K562 (cell line): ENCODE data around the gene SCYL3. TPM values are rescaled to one million over a fixed set of nuclear protein-coding genes. Genes with fewer than 3 reads are reported as not detected.
A peak's percentile ranks its signal among the peaks of the same experiment; 100 is the strongest.

Experiments
- ATF3 ChIP-seq, 2 experiments: fragments of 450-650 bp in 1 of 2; sonication (generic) in 1 of 2; formaldehyde crosslinking in 1 of 2; IDR thresholded peaks in 1 of 2; conservative IDR thresholded peaks in 1 of 2; 2 replicates each; pipeline versions ENCODE4 v1.6.1 to v1.8.1; 2016 to 2023; ENCODE audit warnings: mild to moderate bottlenecking in 2 of 2, moderate library complexity in 2 of 2, inconsistent platforms in 1 of 2, missing genetic modification reagents in 1 of 2
- CEBPZ ChIP-seq: fragments of 150-350 bp; IDR thresholded peaks from 2 replicates; pipeline ENCODE4 v1.6.1; 2014; ENCODE audit warnings: low read depth, mild to moderate bottlenecking, low read length, borderline replicate concordance
- HEY1 ChIP-seq: fragments of 250-450 bp; sonication (Bioruptor Pico); IDR thresholded peaks from 2 replicates; pipeline ENCODE4 v1.5.0; 2020; ENCODE audit warnings: mild to moderate bottlenecking, moderate library complexity, borderline replicate concordance
- KDM1A ChIP-seq, 2 experiments: fragments of 450-650 bp; IDR thresholded peaks; 2 replicates each; pipeline ENCODE4 v1.6.1; 2016; ENCODE audit warnings: mild to moderate bottlenecking in 2 of 2
- MNT ChIP-seq, 2 experiments: fragments of 450-650 bp; conservative IDR thresholded peaks; 2 replicates each; pipeline ENCODE4 v1.6.1; 2017; ENCODE audit warnings: mild to moderate bottlenecking in 2 of 2, moderate library complexity in 2 of 2
- SMAD2 ChIP-seq: fragments of 150-350 bp; IDR thresholded peaks from 2 replicates; pipeline ENCODE4 v1.6.1; 2014; ENCODE audit warnings: low read depth, mild to moderate bottlenecking, low read length
- SP1 ChIP-seq: sonication (generic); formaldehyde crosslinking; IDR thresholded peaks from 2 replicates; pipeline ENCODE4 v1.8.1; 2022; ENCODE audit warnings: mild to moderate bottlenecking, missing genetic modification reagents
- SRSF7 ChIP-seq: fragments of 200-400 bp; formaldehyde crosslinking; optimal IDR thresholded peaks from 2 replicates; pipeline ENCODE3; 2017; ENCODE audit warnings: mild to moderate bottlenecking, low read depth, low read length
- ZNF445 ChIP-seq: fragments of 250-450 bp; sonication (Bioruptor Pico); IDR thresholded peaks from 2 replicates; pipeline ENCODE4 v1.4.0; 2020; ENCODE audit warnings: low read depth, mild to moderate bottlenecking, moderate library complexity
- polyA plus RNA-seq, 8 experiments: library from polyadenylated mRNA; depleted of rRNA in 4 of 8; stranded (reverse) in 5 of 8; unstranded in 3 of 8; fragments of >200 nt; fragmentation: Nextera tagmentation in 2 of 8; fragmentation: Illumina TruSeq in 1 of 8; extraction: Ambion mirVana in 2 of 8; extraction: Trizol in 1 of 8; gene quantifications; 2 replicates each; pipeline versions ENCODE4 v1.2.1 to v1.2.3, GENCODE V29; 2011 to 2014; ENCODE audit warnings: inconsistent platforms in 1 of 8, missing spikeins in 1 of 8
- total RNA-seq, 7 experiments: library from RNA; depleted of rRNA in 6 of 7; stranded (reverse); fragments of >200 nt in 6 of 7; fragmentation: Illumina TruSeq in 2 of 7; extraction: Trizol in 2 of 7; gene quantifications; 2 replicates each; pipeline versions ENCODE4 v1.2.1 to v1.2.3, GENCODE V29; 2011 to 2021; ENCODE audit warnings: low replicate concordance in 1 of 7

SCYL3 gene
- total and polyA plus RNA-seq, 9 of the 15 experiments (the other 6 are each of a cell fraction or from before 2014, with no cell fraction given): 3.6 to 11.4 (median 7.1) TPM

GRCh38 chr1:169893645-169894423 lies at the start of gene SCYL3 (continued):
- TF ChIP-seq ATF3 (IDR thresholded peaks at IDR 0.05) (peak; percentile 100), ATF3 (CRISPR knock-in tag; conservative IDR thresholded peaks at IDR 0.05) (peak; percentile 88), CEBPZ (no peak), KDM1A (IDR thresholded peaks at IDR 0.05) (no peak), SRSF7 (no peak), HEY1 (no peak), ZNF445 (no peak), SMAD2 (no peak), SP1 (CRISPR knock-in tag) (peak; percentile 81), MNT (conservative IDR thresholded peaks at IDR 0.05) (peak; percentile 75 to 76)
